Left cardiac atrium (tissue), 4 donors: ENCODE results near the gene CARD11. TPM values are rescaled to one million over a fixed set of nuclear protein-coding genes. Genes with fewer than 3 reads are reported as not detected.

Source experiments
- ATAC-seq, 2 donors: fragments of 200-7000 bp; cut with Tn5 transposase; one replicate each; pipeline ENCODE4 v1.9.1; 2020; ENCODE audit warnings: mild to moderate bottlenecking in 2 of 2, moderate library complexity in 2 of 2
- DNase-seq: peaks from one replicate; pipeline ENCODE4 v3.0.0-alpha.2; 2020
- intact Hi-C, 2 donors: fragments of 100-400 bp; cut with DNase I; formaldehyde crosslinking; loops; one replicate each; pipeline versions ENCODE4 v1.14.1 to v1.15.1; 2022 to 2023
- total RNA-seq, 2 donors: library from RNA; stranded (reverse); fragmentation: NEBNext Ultra II Directional; extraction: Animal tissue kit (Norgen Biotek cat#: 25700); gene quantifications; one replicate each; pipeline ENCODE4 v1.2.1, GENCODE V29; 2021
- donor health status: DM: no; HTN: yes; CAD: no.
- donor health status: DM: no; HTN: yes; CAD: no; lungs with severe emphysema.
- donor health status: DM: yes; HTN: yes; CAD: no.
- donor health status: Dilated cardiomyopathy.

Gene CARD11
- total RNA-seq, 2 donors from 2014 or later = 0.42 to 1.3 TPM

GRCh38 chr7:2934984-2935740 is 108.5 kb downstream of the CARD11 start:
- no peak for DNase-seq
- ATAC-seq = no peak
- intact Hi-C loops = no loop called here

GRCh38 chr7:2934211-2934731 is 109.4 kb downstream of the CARD11 start:
- DNase-seq (no peak), ATAC-seq (peak in 1 of 2 donors; percentile 31)
- intact Hi-C loops = no loop called here

- intact Hi-C loops = no loop called here
- no peak for DNase-seq
- no peak for ATAC-seq
These were observed 111.0 kb downstream of the CARD11 start for GRCh38 chr7:2932402-2933251.

GRCh38 chr7:2931034-2931415 is 112.6 kb downstream of the CARD11 start:
- no peak for DNase-seq
- intact Hi-C loops = no loop called here
- ATAC-seq = no peak

- ATAC-seq (no peak), DNase-seq (no peak)
- intact Hi-C loops = no loop called here
These were observed 113.2 kb downstream of the CARD11 start for GRCh38 chr7:2930310-2931033.

- peak; percentile 8 for DNase-seq
- ATAC-seq = peak in 1 of 2 donors; percentile 42
- intact Hi-C loops = no loop called here
These were observed 114.1 kb downstream of the CARD11 start for GRCh38 chr7:2929321-2930201.

GRCh38 chr7:2928613-2929311 is 114.9 kb downstream of the CARD11 start:
- DNase-seq = peak; percentile 38
- intact Hi-C loops = no loop called here
- peak; percentile 22 to 34 for ATAC-seq

- intact Hi-C loops = no loop called here
- DNase-seq = peak; percentile 10
These were observed 115.4 kb downstream of the CARD11 start for GRCh38 chr7:2928256-2928612.

GRCh38 chr7:2927592-2927991 is 116.1 kb downstream of the CARD11 start:
- peak in 1 of 2 donors; percentile 58 for ATAC-seq
- peak; percentile 12 for DNase-seq
- intact Hi-C loops = no loop called here

More at GRCh38 chr7:2928256-2928612, 115.4 kb downstream of the CARD11 start:
- no peak for ATAC-seq

- ATAC-seq (no peak), DNase-seq (peak; percentile 12)
- intact Hi-C loops = no loop called here
These were observed 116.7 kb downstream of the CARD11 start for GRCh38 chr7:2926896-2927405.

- intact Hi-C loops = no loop called here
- peak; percentile 13 for DNase-seq
- no peak for ATAC-seq
These were observed 117.4 kb downstream of the CARD11 start for GRCh38 chr7:2926120-2926895.

GRCh38 chr7:2924866-2925840 is 118.5 kb downstream of the CARD11 start:
- ATAC-seq (no peak), DNase-seq (peak; percentile 3)
- intact Hi-C loops = no loop called here

GRCh38 chr7:2923886-2924574 is 119.6 kb downstream of the CARD11 start:
- DNase-seq (peak; percentile 9), ATAC-seq (no peak)
- intact Hi-C loops = no loop called here

- DNase-seq (no peak), ATAC-seq (no peak)
- intact Hi-C loops = no loop called here
These were observed 120.3 kb downstream of the CARD11 start for GRCh38 chr7:2923291-2923781.

GRCh38 chr7:2922866-2923265 is 120.8 kb downstream of the CARD11 start:
- intact Hi-C loops = no loop called here
- ATAC-seq (no peak), DNase-seq (no peak)
